Peyer's patch (tissue), 4 donors: ENCODE results near the gene CAMK2D. TPM values are rescaled to one million over a fixed set of nuclear protein-coding genes. Genes with fewer than 3 reads are reported as not detected.

Source experiments
- DNase-seq, 3 donors: peaks; one replicate each; pipeline ENCODE4 v3.0.0-alpha.2; 2017 to 2019
- H3K27ac ChIP-seq, 4 donors: fragments of 200-600 bp; sonication (generic); one replicate each; pipeline ENCODE4 v1.5.1; 2016 to 2019
- H3K27me3 ChIP-seq, 2 donors: fragments of 200-600 bp; sonication (generic); one replicate each; pipeline ENCODE4 v1.5.1; 2019
- H3K36me3 ChIP-seq, 3 donors: fragments of 200-600 bp; sonication (generic); one replicate each; pipeline ENCODE4 v1.5.1; 2016 to 2019
- H3K4me1 ChIP-seq, 4 donors: fragments of 200-600 bp; sonication (generic); one replicate each; pipeline ENCODE4 v1.5.1; 2016 to 2019
- H3K4me3 ChIP-seq, 4 donors: fragments of 200-600 bp; sonication (generic); 1 replicate in 3 of 4; 2 replicates in 1 of 4; pipeline ENCODE4 v1.5.1; 2016 to 2019; ENCODE audit warnings: mild to moderate bottlenecking in 1 of 4
- H3K9me3 ChIP-seq, 4 donors: fragments of 200-600 bp; sonication (generic); one replicate each; pipeline ENCODE4 v1.5.1; 2016 to 2019; ENCODE audit warnings: mild to moderate bottlenecking in 1 of 4
- POLR2A ChIP-seq, 2 donors: fragments of 450-650 bp; IDR thresholded peaks; one replicate each; pipeline ENCODE4 v1.5.1; 2017; ENCODE audit warnings: antibody characterized with exemption in 2 of 2, mild to moderate bottlenecking in 2 of 2, moderate library complexity in 2 of 2
- total RNA-seq, 4 donors: library from RNA; depleted of rRNA; stranded (reverse); fragments of >200 nt; gene quantifications; one replicate each; pipeline ENCODE4 v1.1.0, GENCODE V29; 2016
- TF ChIP-seq, protein P1 (sequence below), 6 experiments: fragments of 450-650 bp in 4 of 6; fragments of 200-600 bp in 2 of 6; sonication (generic) in 1 of 6; IDR thresholded peaks; one replicate each; pipeline ENCODE4 v1.5.1; 2017 to 2019; ENCODE audit warnings: antibody characterized with exemption in 6 of 6, mild to moderate bottlenecking in 3 of 6, moderate library complexity in 1 of 6

Gene CAMK2D
- total RNA-seq, 4 donors from 2014 or later = 38.8 to 125 (median 63.5) TPM

DNA sequence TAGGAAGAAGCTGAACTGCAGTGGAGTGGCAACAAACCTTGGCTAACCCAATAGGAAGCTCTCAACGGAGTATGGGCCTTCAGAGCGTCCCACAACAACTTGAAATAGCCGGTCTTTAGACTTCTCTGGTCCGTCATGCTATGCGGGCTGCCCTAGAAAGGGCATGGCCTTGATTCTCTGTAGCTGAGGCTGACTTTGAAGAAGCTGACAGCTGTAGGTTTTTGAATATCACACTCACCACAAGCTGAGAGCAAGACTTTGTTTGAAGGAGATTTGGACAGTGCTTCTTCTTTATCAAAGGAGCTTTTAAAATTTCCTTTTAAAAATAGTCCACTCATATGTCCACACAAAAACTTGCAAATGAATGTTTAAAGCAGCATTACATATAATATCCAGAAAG is 322.9 kb downstream of the CAMK2D start:
- DNase-seq = no peak
- Histone ChIP-seq H3K27me3 (no peaks in the 10 kb centered on the region), H3K27ac (no peak overlapping the region), H3K36me3 (no peaks in the 10 kb centered on the region), H3K4me3 (no peak overlapping the region), H3K9me3 (no peaks in the 10 kb centered on the region), H3K4me1 (peaks cover 0 to 10% (median 0%) of the 10 kb centered on the region in 4 donors)
- TF ChIP-seq POLR2A (IDR thresholded peaks at IDR 0.05) = no peak
- TF ChIP-seq, protein P1, sequence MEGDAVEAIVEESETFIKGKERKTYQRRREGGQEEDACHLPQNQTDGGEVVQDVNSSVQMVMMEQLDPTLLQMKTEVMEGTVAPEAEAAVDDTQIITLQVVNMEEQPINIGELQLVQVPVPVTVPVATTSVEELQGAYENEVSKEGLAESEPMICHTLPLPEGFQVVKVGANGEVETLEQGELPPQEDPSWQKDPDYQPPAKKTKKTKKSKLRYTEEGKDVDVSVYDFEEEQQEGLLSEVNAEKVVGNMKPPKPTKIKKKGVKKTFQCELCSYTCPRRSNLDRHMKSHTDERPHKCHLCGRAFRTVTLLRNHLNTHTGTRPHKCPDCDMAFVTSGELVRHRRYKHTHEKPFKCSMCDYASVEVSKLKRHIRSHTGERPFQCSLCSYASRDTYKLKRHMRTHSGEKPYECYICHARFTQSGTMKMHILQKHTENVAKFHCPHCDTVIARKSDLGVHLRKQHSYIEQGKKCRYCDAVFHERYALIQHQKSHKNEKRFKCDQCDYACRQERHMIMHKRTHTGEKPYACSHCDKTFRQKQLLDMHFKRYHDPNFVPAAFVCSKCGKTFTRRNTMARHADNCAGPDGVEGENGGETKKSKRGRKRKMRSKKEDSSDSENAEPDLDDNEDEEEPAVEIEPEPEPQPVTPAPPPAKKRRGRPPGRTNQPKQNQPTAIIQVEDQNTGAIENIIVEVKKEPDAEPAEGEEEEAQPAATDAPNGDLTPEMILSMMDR (IDR thresholded peaks at IDR 0.05) = no peak

DNA sequence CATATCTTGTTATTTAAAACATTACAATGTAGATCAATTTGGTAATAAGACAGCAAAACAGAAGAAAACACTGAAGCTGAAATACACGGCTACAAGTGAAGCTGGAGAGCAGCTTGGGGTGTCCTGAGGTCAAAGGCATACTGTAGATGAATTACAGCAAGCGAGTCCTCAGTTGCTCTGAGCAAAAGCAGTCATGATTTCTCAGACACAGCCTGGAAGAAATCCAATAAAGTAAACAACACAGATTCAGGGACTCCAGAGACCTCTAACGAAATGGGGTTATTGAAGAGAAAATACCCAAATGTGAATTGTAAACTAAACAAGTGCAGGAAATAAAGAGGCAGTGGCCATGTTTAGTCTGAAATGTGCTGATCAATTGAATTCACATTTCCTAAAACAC is 324.4 kb downstream of the CAMK2D start:
- Histone ChIP-seq H3K9me3 (no peaks in the 10 kb centered on the region), H3K36me3 (no peaks in the 10 kb centered on the region), H3K27ac (peak overlapping the region in 1 of 4 donors; percentile 55), H3K4me1 (peaks cover 0 to 10% (median 0%) of the 10 kb centered on the region in 4 donors), H3K4me3 (no peak overlapping the region), H3K27me3 (no peaks in the 10 kb centered on the region)
- TF ChIP-seq POLR2A (IDR thresholded peaks at IDR 0.05) = no peak
- TF ChIP-seq, protein P1 (IDR thresholded peaks at IDR 0.05) = no peak
- DNase-seq = no peak

DNA sequence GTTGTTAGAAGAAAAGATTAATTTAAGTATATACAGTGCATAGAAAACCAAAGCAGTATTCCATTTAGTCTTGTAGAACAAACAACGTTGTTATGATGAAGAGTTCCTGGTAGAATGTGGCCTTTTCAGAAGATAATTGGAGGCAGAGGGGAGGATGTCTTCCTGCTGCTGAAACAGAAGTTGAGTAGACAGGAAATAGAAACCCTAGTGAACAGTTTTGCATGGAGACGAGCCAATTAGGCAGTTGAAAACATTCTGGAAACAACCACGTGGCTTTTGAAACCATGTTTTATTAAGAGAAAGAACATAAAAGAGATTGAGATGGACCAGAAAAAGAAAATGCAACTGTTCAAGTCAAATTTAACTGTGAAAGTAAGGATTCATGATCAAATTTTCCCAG is 325.2 kb downstream of the CAMK2D start:
- no peaks in the 10 kb centered on the region for H3K27me3 ChIP-seq
- no peak overlapping the region for H3K4me3 ChIP-seq
- no peaks in the 10 kb centered on the region for H3K9me3 ChIP-seq
- TF ChIP-seq POLR2A (IDR thresholded peaks at IDR 0.05) = no peak
- TF ChIP-seq, protein P1 (IDR thresholded peaks at IDR 0.05) = no peak
- DNase-seq = no peak
- peak overlapping the region in 2 of 4 donors; percentile 5 to 55 for H3K27ac ChIP-seq
- no peaks in the 10 kb centered on the region for H3K36me3 ChIP-seq
- peaks cover 0 to 10% (median 0%) of the 10 kb centered on the region in 4 donors for H3K4me1 ChIP-seq

DNA sequence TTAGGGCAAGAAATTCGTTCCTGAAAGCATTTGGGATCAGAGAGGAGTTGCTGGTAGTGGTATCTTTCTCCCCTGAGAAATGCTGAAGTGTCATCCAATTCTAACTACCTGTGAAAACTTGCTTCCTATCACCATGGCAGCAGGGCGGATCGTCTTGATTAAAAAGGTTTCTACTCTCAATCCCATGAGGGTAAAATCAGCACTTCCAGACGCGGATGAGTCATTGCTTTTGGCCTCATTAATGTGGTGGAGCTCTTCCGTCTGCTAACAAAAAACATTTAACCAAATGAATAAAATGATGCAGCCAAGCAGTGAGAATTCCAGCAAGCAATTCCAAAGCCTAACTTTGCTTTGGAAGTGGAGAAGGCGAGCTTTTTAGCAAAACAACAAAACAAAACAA is 325.6 kb downstream of the CAMK2D start:
- TF ChIP-seq POLR2A (IDR thresholded peaks at IDR 0.05) = no peak
- TF ChIP-seq, protein P1 (IDR thresholded peaks at IDR 0.05) = no peak
- Histone ChIP-seq H3K27ac (peak overlapping the region in 2 of 4 donors; percentile 36 to 55), H3K4me1 (peaks cover 0 to 10% (median 0%) of the 10 kb centered on the region in 4 donors), H3K36me3 (no peaks in the 10 kb centered on the region), H3K4me3 (no peak overlapping the region), H3K27me3 (no peaks in the 10 kb centered on the region), H3K9me3 (no peaks in the 10 kb centered on the region)
- DNase-seq = no peak

DNA sequence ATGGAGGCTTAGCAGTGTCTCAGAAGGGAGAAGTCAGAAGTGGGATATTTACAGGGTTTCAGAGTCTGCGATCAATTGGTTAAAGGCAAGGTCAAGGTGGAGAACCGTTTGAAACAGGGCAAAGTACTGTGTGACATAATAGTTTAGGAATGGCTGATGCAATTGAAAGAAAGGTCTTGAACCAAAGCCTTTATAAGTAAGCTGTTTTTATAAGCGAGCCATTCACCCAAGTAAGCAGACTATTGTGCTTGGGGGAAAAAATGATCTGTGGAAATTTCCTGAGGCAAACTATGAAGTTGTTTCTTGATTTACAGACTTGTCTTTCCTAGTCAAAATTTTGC is 327.3 kb downstream of the CAMK2D start:
- Histone ChIP-seq H3K4me1 (peaks cover 0 to 10% (median 0%) of the 10 kb centered on the region in 4 donors), H3K4me3 (no peak overlapping the region), H3K27ac (no peak overlapping the region), H3K27me3 (no peaks in the 10 kb centered on the region), H3K36me3 (no peaks in the 10 kb centered on the region), H3K9me3 (no peaks in the 10 kb centered on the region)
- TF ChIP-seq, protein P1 (IDR thresholded peaks at IDR 0.05) = no peak
- TF ChIP-seq POLR2A (IDR thresholded peaks at IDR 0.05) = no peak
- no peak for DNase-seq
